ENCODE data around the gene TMEM247.

DNA sequence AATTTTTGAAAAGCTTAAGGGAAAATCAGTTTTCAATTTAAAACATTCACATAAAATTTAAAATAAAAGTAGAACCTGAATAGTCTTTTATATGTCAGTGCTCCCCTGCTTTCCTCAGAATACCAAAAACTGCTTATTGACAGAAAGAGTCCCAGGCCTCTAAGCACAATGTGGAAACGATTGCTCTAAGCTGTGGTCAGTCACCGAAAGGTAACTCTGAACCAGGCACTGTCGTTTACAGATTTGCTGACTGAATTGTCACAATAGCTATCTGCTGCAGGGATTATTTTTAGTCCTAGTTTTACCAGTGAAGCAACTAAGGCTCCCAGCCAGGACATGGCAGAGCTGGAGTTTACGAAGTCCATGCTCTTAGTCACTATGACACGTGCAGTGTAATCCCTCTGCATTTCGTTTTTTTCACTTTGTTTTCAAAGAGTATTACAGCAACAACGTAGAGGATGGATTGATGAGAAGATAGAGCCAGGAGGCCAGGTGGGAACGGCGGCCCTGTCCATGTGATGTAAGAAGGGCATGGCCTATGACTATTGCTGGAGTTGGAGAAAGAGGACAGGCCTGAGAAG, 28.1 kb upstream of the TMEM247 start:
- TF ChIP-seq, protein P1, sequence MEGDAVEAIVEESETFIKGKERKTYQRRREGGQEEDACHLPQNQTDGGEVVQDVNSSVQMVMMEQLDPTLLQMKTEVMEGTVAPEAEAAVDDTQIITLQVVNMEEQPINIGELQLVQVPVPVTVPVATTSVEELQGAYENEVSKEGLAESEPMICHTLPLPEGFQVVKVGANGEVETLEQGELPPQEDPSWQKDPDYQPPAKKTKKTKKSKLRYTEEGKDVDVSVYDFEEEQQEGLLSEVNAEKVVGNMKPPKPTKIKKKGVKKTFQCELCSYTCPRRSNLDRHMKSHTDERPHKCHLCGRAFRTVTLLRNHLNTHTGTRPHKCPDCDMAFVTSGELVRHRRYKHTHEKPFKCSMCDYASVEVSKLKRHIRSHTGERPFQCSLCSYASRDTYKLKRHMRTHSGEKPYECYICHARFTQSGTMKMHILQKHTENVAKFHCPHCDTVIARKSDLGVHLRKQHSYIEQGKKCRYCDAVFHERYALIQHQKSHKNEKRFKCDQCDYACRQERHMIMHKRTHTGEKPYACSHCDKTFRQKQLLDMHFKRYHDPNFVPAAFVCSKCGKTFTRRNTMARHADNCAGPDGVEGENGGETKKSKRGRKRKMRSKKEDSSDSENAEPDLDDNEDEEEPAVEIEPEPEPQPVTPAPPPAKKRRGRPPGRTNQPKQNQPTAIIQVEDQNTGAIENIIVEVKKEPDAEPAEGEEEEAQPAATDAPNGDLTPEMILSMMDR (IDR thresholded peaks at IDR 0.05): no peak
- no peak for TF ChIP-seq POLR2AphosphoS5 (IDR thresholded peaks at IDR 0.05)
